Ishikawa (cell line): ENCODE data around the gene SMIM41.

Experiments
- CEBPB ChIP-seq: IDR thresholded peaks from 2 replicates; pipeline ENCODE4 v1.6.1; 2012
- CREB1 ChIP-seq: IDR thresholded peaks from 2 replicates; pipeline ENCODE4 v1.6.1; 2012; ENCODE audit warnings: low read depth
- EGR1 ChIP-seq: IDR thresholded peaks from 2 replicates; pipeline ENCODE4 v1.6.1; 2012
- EP300 ChIP-seq: IDR thresholded peaks from 2 replicates; pipeline ENCODE4 v1.6.1; 2012; ENCODE audit warnings: borderline replicate concordance
- FOXM1 ChIP-seq: IDR thresholded peaks from 2 replicates; pipeline ENCODE4 v1.6.1; 2012; ENCODE audit warnings: low read depth, borderline replicate concordance
- NFIC ChIP-seq: IDR thresholded peaks from 2 replicates; pipeline ENCODE4 v1.6.1; 2012
- RAD21 ChIP-seq: IDR thresholded peaks from 2 replicates; pipeline ENCODE4 v1.6.1; 2012; ENCODE audit warnings: low read depth
- TAF1 ChIP-seq: IDR thresholded peaks from 2 replicates; pipeline ENCODE4 v1.6.1; 2012; ENCODE audit warnings: low read depth, mild to moderate bottlenecking
- TCF12 ChIP-seq: IDR thresholded peaks from 2 replicates; pipeline ENCODE4 v1.6.1; 2012; ENCODE audit warnings: low read depth
- TEAD4 ChIP-seq: IDR thresholded peaks from 2 replicates; pipeline ENCODE4 v1.6.1; 2012
- YY1 ChIP-seq: IDR thresholded peaks from 2 replicates; pipeline ENCODE4 v1.6.1; 2012; ENCODE audit warnings: low read depth
- ZBTB7A ChIP-seq: IDR thresholded peaks from 2 replicates; pipeline ENCODE4 v1.6.1; 2012; ENCODE audit warnings: low read depth
- TF ChIP-seq, protein P1 (sequence below): IDR thresholded peaks from 2 replicates; pipeline ENCODE4 v1.6.1; 2012
- TF ChIP-seq, protein P2 (sequence below): IDR thresholded peaks from 2 replicates; pipeline ENCODE4 v1.6.1; 2012
- TF ChIP-seq, protein P3 (sequence below): IDR thresholded peaks from 2 replicates; pipeline ENCODE4 v1.6.1; 2012; ENCODE audit warnings: low read depth, mild to moderate bottlenecking

The SMIM41 gene

DNA sequence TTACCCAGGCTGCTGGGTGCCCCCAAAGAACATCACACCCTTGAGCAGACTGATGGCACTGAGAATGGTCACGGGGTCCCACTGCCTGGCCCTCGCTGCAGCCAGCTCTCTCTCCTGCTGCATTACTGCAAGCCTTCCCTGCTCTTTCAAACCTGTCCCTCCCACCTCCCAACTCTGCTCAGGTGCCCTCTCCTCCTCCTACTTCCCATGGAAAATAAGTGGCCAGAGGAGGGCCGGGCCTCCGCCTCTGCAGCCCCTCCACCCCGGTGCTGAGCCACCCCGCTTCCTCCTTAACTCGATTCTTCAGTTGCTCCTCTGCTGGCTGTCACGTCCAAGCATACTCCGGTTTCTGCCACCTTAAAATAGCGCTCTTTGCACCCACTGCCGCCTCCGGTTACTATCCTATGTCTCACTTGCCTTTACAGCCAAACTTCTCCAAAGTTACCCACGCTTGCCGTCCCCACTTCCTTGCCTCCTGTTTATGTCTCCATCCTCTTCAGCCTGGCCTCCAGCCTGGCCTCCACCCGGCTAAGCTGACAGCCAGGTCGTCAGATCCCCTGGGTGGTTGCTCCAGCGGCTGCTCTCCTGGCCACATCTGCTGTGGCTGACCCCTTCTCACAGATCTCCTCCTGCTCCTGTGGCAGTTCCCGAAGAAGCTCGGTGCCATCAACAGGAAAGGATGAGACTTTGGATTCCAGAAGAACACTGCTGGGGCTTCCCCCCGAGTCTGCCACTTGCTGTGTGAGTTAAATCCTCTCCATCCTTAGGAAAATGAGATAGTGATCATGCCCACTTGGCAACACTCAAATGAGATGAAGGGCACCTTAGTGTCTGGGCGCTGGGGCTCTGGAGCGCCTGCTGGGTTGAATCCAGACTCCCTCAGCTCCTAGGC is 7.7 kb downstream of the SMIM41 start:
- TF ChIP-seq, protein P1, sequence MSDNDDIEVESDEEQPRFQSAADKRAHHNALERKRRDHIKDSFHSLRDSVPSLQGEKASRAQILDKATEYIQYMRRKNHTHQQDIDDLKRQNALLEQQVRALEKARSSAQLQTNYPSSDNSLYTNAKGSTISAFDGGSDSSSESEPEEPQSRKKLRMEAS: no peak
- TF ChIP-seq YY1: no peak
- TF ChIP-seq, protein P2, sequence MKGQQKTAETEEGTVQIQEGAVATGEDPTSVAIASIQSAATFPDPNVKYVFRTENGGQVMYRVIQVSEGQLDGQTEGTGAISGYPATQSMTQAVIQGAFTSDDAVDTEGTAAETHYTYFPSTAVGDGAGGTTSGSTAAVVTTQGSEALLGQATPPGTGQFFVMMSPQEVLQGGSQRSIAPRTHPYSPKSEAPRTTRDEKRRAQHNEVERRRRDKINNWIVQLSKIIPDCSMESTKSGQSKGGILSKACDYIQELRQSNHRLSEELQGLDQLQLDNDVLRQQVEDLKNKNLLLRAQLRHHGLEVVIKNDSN: no peak
- no peak for TF ChIP-seq CEBPB
- no peak for TF ChIP-seq TAF1
- no peak for TF ChIP-seq NFIC
- TF ChIP-seq, protein P3, sequence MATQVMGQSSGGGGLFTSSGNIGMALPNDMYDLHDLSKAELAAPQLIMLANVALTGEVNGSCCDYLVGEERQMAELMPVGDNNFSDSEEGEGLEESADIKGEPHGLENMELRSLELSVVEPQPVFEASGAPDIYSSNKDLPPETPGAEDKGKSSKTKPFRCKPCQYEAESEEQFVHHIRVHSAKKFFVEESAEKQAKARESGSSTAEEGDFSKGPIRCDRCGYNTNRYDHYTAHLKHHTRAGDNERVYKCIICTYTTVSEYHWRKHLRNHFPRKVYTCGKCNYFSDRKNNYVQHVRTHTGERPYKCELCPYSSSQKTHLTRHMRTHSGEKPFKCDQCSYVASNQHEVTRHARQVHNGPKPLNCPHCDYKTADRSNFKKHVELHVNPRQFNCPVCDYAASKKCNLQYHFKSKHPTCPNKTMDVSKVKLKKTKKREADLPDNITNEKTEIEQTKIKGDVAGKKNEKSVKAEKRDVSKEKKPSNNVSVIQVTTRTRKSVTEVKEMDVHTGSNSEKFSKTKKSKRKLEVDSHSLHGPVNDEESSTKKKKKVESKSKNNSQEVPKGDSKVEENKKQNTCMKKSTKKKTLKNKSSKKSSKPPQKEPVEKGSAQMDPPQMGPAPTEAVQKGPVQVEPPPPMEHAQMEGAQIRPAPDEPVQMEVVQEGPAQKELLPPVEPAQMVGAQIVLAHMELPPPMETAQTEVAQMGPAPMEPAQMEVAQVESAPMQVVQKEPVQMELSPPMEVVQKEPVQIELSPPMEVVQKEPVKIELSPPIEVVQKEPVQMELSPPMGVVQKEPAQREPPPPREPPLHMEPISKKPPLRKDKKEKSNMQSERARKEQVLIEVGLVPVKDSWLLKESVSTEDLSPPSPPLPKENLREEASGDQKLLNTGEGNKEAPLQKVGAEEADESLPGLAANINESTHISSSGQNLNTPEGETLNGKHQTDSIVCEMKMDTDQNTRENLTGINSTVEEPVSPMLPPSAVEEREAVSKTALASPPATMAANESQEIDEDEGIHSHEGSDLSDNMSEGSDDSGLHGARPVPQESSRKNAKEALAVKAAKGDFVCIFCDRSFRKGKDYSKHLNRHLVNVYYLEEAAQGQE: no peak
- no peak for TF ChIP-seq ZBTB7A
- TF ChIP-seq RAD21: no peak
- TF ChIP-seq EGR1: no peak
- no peak for TF ChIP-seq FOXM1
- no peak for TF ChIP-seq CREB1
- no peak for TF ChIP-seq TEAD4
- TF ChIP-seq TCF12: no peak
- no peak for TF ChIP-seq EP300

DNA sequence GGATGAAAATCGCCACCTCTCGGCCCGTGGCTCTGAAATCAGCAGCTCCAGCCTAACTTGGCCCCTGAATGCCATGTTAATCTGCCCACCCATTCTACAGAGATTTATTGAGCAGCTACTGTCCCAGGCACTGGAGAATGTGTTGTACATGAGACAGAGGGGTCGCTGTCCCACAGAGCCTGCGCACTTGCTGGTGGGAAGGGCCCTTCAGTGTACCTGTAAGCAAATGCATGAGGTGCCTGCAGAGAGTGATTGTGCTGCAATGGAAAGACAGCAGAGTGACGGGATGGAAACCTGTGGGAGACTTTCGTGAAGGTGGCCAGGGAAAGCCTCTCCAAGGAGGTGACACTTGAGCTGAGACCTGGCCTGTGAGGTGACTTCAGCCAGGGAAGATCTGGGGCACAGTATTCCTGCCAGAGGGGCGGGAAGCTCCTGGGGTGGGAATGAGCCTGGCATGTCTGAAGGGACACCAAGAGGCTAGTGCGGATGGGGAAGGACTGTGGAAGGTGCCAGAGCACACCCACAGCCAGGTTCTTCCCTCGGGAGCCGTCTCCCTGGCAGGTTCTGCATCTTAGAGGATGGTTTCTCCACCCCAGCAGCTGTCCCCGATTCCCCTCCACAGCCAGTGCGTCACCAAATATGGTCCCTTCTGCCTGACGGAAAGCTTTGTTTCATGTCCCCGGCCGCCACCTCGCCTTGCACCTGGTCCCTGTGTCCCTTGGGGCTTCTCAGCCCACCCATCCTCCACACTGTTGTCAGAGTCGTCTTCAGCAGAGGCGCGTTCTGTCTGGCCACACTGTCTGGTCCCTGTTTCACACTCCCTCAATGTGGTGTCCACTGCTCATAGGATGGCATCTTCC is 8.7 kb downstream of the SMIM41 start:
- no peak for TF ChIP-seq TCF12

DNA sequence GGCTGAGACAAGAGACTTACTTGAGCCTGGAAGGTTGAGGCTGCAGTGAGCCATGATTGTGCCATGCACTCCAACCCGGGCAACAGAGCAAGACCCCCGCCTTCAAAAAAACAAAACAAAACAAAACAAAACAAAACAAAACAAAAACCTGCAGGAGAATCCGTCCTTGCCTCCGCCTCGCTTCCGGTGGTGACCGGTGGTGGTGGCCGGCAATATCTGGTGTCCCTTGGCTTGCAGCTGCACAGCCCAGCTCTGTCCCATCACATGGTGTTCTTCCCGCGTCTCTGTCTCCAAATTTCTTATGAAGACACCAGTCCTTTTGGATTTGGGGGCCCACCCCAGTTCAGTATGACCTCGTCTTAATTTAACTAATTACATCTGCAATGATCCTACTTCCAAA is 10.0 kb downstream of the SMIM41 start:
- no peak for TF ChIP-seq RAD21

DNA sequence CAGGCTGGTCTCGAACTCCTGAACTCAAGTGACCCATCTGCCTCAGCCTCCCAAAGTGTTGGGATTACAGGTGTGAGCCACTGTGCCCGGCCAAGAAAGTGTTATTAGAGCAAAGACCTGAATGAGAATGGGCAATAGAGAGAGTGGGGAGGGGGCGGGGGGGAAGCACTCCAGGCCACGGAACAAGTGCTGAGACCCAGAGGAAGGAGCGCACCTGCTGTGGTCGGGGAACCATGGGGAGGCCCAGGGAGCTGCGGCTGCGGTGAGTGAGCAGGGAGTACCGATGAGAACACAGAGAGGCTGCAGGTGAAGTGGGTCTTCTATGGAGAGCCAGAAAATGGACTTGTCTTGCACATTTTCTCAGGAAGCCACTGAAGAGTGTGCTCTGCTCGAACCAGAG is 10.8 kb downstream of the SMIM41 start:
- TF ChIP-seq, protein P1: no peak
- no peak for TF ChIP-seq RAD21
- TF ChIP-seq, protein P3: no peak
- no peak for TF ChIP-seq EGR1
- TF ChIP-seq TEAD4: no peak
- no peak for TF ChIP-seq NFIC
- TF ChIP-seq, protein P2: no peak
- TF ChIP-seq TCF12: no peak
- TF ChIP-seq TAF1: no peak
- no peak for TF ChIP-seq FOXM1

DNA sequence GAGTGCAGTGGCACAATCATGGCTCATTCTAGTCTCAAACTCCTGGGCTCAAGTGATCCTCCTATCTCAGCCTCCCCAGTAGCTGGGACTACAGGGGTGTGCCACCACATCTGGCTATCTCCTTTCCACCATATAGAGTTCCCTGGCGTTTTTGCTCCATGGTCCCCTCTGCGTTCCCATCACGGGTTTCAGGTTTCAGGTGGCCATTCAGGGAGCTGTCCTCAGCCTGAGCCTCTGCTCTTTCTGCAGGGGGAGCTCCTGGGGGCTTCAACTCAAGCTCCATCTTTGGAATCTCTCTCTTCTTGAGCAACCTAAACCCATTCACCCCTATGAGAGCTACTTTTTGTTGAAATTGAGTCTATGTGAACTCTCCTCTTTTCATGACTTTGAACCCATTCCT is 11.6 kb downstream of the SMIM41 start:
- TF ChIP-seq TAF1: no peak
- TF ChIP-seq EGR1: no peak
- no peak for TF ChIP-seq ZBTB7A
- no peak for TF ChIP-seq NFIC
- no peak for TF ChIP-seq TCF12
- no peak for TF ChIP-seq TEAD4
- TF ChIP-seq, protein P3: no peak
- TF ChIP-seq, protein P2: no peak
- no peak for TF ChIP-seq YY1
- TF ChIP-seq, protein P1: no peak
- TF ChIP-seq FOXM1: no peak
- TF ChIP-seq CREB1: no peak
- TF ChIP-seq RAD21: no peak
- no peak for TF ChIP-seq CEBPB
- TF ChIP-seq EP300: no peak
